Breast epithelium (tissue), 3 donors: ENCODE data around the gene FRMPD4.

Experiments used
- CTCF ChIP-seq, 3 donors: fragments of 450-650 bp; IDR thresholded peaks; one replicate each; pipeline ENCODE4 v1.5.1; 2016 to 2017; ENCODE audit warnings: antibody characterized with exemption in 3 of 3, mild to moderate bottlenecking in 3 of 3, moderate library complexity in 3 of 3
- POLR2A ChIP-seq: fragments of 450-650 bp; IDR thresholded peaks from one replicate; pipeline ENCODE4 v1.6.1; 2016; ENCODE audit warnings: antibody characterized with exemption, mild to moderate bottlenecking, moderate library complexity

- TF ChIP-seq CTCF (IDR thresholded peaks at IDR 0.05) (no peak), POLR2A (no peak)
Measured at GRCh38 chrX:12693754-12694153, 555.5 kb downstream of the FRMPD4 start.
